Dedifferentiated amniotic fluid mesenchymal stem cell (primary cell): Measurements from ENCODE around the gene LMO7.
"Not testable (repeated sequence)": the region's sequence is repeated elsewhere in the genome, so short reads cannot be mapped to it uniquely, and the experiment has no call there.

Experiments
- DNase-seq: peaks from one replicate; pipeline ENCODE4 v3.0.0-alpha.2; 2016; ENCODE audit errors: extremely low spot score

The LMO7 gene

GRCh38 chr13:75699062-75699461 is 62.9 kb downstream of the LMO7 start:
- no peak for DNase-seq

GRCh38 chr13:75699717-75700116 is 63.6 kb downstream of the LMO7 start:
- DNase-seq = not testable (repeated sequence)

GRCh38 chr13:75700552-75700951 is 64.4 kb downstream of the LMO7 start:
- no peak for DNase-seq

GRCh38 chr13:75702476-75702875 is 66.3 kb downstream of the LMO7 start:
- no peak for DNase-seq

GRCh38 chr13:75703769-75704168 is 67.6 kb downstream of the LMO7 start:
- DNase-seq = no peak

GRCh38 chr13:75704194-75704926 is 68.2 kb downstream of the LMO7 start:
- DNase-seq = no peak

DNA sequence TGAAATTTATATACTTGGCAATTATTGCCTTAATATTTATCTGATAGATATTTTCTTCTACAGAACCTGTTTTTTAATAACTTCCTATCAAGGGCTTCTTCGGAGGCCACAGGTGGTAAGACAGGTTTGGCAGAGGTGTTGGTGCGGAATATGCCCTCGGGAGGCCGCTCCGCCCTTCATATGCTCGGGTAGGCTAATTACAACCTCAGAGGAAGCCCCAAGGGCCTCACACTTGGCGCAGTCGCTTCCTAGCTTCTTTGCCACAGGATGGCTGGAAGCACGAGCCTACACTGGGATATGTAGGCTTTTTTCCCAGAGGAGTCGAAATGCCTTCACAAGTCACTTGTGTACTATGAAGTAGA is 68.8 kb downstream of the LMO7 start:
- DNase-seq = no peak

GRCh38 chr13:75705395-75705794 is 69.3 kb downstream of the LMO7 start:
- peak; percentile 41 for DNase-seq

- no peak for DNase-seq
These were observed 69.8 kb downstream of the LMO7 start for GRCh38 chr13:75705908-75706307.

GRCh38 chr13:75713852-75714251 is 77.7 kb downstream of the LMO7 start:
- no peak for DNase-seq

DNA sequence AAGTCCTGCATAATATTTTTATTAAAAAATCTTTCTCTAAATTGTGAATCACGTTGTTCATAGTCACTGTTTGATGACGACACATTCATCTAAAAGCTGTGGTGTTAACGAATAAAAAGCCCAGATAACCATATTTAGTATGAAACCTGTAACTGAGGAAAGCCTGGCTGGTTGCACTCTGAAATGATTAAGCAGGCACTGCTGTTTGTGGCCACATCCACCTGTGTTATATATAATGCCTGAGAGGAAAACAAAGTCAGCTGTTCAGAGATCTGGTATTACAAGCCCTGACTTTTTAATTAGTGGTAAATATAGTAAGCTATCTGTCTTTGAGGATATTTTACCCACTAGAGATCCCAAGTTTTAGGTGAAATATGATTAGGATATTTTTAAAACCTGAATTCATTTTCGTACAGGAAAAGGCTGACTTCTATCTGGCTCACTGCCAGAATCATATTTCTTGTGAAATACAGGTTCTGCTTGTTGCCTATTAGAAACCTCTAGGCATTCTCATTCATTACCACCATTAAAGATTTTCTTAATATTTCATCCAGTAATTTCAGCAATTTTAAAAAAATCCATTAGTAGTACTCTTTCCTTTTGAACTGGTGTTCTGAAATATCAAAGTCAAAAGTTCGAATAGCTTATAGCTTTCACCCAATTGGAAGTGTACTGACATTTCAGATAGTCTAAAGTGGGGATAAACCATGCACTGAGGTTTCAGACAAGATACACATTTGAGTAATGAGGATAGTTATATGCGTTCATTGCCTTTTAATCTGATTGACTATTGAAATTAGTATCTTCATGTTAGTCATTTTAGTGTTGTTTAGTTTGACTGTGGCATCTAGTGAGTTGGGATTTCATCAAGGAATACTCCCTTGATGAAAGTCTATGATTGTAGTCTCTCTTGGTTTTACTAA is 79.7 kb downstream of the LMO7 start:
- no peak for DNase-seq

DNA sequence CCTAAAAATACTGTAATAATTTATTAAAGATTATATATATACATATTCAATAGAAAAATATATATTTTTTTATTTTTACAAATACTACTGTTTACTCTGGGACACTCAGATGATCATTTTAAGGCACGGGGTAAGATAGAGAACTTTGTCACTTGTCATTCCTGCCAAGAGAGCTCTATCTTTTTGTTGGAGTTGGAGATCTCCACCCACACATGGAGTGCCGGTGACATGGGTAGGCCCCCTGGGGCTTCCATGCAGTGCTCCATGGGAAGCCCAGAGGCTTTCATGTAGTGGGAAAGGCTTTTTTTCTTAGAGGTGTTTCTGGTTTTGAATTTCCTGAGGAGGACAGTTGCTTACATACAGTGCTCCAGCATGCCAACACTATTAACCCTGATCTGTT is 81.4 kb downstream of the LMO7 start:
- no peak for DNase-seq

- DNase-seq = no peak
These were observed 85.2 kb downstream of the LMO7 start for GRCh38 chr13:75721307-75721706.

- DNase-seq = no peak
These were observed 87.8 kb downstream of the LMO7 start for GRCh38 chr13:75723901-75724300.

DNA sequence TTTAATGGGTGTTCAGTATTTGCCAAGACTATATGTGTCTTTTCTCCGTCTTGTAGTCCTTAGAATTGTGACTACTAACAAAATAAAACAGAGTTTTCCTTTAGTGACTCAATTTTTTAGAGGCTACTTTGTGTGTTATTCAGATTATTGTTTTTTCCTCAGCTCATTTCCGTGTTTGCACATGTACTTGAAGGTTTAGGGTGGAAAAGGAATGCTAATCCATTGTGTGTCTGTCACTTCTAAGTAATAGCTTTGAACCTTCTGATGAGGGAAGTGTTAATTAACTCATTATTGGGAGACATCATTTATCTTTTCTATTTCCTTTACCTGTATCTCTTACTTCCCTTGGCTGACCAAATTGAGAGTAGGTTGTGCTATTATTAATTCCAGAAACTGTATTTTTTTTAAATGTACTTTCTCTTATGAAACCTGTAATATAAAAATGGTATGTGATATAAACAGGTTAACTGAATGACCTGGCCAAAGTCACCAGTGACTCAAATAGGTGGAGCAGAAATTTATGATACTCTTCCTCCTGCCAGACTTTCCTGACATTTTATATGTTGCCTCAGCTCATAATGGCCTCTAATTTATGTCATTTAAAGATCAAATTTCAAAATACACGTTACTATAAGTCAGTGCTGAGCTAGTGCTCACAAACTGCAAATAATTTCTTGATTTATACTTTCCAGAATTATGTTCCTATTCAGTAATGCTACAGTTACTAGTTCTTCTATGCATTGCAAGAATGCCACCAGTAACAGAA is 88.8 kb downstream of the LMO7 start:
- DNase-seq = no peak

DNA sequence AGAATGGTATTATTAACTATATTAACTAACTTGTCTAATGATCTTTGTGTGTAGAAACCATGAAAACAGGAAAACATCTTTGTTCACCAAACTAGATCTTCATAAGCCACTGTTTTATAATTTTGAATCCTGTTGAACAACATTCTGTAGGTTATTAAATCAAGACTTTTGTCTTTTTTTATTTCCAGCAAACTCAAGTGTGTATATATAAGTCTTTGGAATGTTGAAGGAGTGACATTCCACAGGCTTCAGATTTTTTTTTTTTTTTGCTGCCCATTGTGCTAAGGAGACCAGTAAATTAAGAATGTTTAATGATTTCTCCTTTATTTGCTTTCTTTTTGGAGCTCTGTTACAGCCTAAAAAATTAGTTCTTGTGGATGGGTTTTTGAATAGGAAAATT is 89.6 kb downstream of the LMO7 start:
- DNase-seq = no peak

DNA sequence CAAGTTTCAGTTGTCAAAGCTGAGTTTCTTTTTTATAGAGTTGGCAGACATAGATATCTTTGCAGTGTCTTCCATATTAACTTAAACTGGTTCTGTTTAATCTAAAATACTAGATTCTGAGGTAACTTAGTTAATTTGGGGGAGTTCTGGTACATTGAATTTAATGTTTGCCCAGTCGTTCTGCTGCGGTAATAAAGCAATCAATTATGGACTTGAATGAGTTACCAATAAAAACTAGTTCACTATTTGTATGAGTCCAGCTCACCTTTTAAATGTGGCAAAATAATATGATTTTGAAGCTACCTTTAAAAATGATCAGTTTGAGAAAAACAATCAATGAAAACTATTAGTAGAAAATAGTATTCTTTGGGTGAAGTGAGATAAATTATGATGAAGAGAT is 90.2 kb downstream of the LMO7 start:
- DNase-seq = no peak

DNA sequence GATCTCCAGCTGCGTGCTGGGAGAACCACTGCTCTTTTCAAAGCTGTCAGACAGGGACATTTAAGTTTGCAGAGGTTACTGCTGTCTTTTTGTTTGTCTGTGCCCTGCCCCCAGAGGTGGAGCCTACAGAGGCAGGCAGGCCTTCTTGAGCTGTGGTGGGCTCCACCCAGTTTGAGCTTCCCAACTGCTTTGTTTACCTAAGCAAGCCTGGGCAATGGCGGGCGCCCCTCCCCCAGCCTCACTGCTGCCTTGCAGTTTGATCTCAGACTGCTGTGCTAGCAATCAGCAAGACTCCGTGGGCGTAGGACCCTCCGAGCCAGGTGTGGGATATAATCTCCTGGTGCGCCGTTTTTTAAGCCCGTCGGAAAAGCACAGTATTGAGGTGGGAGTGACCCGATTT is 97.0 kb downstream of the LMO7 start:
- DNase-seq = not testable (repeated sequence)

DNA sequence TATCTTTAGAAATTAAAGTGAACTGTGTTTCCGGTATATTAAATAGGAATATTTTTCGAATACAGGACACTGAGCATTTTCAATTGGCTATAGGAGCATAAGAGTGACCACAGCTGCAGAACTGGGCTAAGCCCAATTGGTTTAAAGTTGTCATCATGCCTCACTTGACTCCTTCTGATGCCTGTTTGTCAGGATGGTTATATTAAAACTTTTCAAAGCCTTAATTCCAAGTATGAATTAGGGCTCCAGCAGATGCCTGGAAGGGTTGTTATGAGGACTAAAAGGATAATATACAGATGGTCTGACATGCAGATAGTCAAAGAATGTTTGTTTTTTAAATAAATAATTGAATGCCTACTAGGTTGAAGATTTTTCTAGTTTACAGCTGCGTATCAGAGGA is 100.0 kb downstream of the LMO7 start:
- no peak for DNase-seq

GRCh38 chr13:75738841-75739240 is 102.7 kb downstream of the LMO7 start:
- no peak for DNase-seq

GRCh38 chr13:75739244-75739868 is 103.2 kb downstream of the LMO7 start:
- DNase-seq = no peak

DNA sequence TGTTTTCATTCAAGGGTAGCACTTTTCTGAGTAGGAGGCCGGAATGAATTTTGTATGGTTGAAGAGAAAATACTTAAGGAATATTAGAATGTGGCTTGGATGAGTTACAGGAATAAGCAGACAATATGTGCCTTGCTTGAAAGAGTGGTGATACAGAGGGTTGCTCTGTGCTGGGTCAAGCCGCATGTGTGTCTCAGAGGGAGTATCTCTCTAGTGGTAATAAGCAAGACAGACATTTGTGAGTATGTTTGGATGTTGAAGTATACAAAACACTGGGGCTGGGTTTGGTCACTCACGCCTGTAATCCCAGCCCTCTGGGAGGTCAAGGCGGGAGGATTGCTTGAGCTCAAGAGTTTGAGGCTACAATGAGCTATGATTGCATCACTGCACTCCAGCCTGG is 103.9 kb downstream of the LMO7 start:
- no peak for DNase-seq
